ENCODE data around the gene CD4.

- TF ChIP-seq POLR2AphosphoS5 (IDR thresholded peaks at IDR 0.05) (no peak), CTCF (IDR thresholded peaks at IDR 0.05) (no peak), POLR2A (IDR thresholded peaks at IDR 0.05) (no peak), EP300 (IDR thresholded peaks at IDR 0.05) (no peak)
Observed at GRCh38 chr12:6838854-6839253, 49.5 kb downstream of the CD4 start.

All from upper lobe of left lung (tissue), 4 donors.